NCI-H524 (cell line): ENCODE measurements around the gene AIF1L.
"Not testable (repeated sequence)": the region's sequence is repeated elsewhere in the genome, so short reads cannot be mapped to it uniquely, and the experiment has no call there.

ENCODE experiments used
- DNase-seq, 2 experiments: peaks; one replicate each; lab custom pipeline; 2025; lab: John Stamatoyannopoulos, UW

Gene AIF1L

DNA sequence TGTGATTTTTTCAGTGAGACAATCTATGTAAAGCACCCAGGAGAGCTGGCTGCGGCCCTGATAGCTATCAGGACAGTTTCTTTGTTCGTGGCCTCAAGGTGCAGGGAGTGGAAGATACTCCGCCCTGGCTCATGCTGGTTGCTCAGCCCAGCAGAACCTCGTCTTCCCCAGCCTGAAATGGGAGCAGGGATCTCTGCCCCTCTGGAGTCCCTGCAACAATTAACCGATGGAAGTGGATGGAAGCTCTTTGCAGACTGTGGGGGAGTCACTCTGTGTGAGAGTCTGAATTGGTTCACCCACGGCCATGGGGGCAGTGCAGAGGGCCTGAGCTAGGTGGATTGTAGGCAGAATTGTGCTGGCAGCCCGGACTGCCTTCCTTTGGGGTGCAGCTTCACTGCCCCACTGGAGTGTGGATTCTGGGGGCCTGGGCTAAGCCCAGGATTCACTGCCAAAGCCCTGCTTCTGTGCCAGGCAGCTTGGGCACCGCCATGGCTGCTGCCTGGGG, 2.8 kb downstream of the AIF1L start:
- DNase-seq, result no peak

DNA sequence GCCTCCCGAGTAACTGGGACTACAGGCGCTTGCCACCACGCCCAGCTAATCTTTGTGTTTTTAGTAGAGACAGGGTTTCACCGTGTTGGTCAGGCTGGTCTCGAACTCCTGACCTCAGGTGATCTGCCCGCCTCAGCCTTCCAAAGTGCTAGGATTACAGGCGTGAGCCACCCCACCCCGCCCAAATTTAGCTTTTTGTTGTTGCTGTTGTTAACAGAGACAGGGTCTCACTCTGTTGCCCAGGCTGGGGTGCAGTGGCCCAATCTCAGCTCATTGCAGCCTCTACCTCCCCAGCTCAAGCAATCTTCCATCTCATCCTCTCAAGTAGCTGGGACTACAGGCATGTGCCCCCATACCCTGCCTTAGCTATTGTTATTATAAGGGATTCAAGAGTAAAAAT, 3.5 kb downstream of the AIF1L start:
- not testable (repeated sequence) for DNase-seq

DNA sequence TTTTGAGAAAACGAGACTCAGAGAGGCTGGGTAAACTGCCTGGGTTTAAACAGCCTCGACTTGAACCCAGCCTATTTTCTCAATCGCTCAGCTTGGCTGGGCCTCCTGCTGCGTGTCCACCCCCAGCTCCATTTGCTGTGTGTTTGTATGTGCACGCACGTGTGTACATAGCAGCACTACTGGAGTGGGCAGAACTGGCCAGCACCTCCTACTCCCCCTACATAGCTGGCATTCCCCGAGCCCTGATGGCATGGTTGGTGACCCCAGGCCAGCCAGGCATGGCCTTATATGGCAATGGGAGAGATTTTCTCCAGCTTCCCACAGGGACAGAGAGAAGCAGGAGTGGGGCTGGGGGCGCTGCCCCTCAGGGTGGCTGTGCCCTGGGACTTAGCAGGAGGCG, 4.1 kb downstream of the AIF1L start:
- DNase-seq, result no peak

DNA sequence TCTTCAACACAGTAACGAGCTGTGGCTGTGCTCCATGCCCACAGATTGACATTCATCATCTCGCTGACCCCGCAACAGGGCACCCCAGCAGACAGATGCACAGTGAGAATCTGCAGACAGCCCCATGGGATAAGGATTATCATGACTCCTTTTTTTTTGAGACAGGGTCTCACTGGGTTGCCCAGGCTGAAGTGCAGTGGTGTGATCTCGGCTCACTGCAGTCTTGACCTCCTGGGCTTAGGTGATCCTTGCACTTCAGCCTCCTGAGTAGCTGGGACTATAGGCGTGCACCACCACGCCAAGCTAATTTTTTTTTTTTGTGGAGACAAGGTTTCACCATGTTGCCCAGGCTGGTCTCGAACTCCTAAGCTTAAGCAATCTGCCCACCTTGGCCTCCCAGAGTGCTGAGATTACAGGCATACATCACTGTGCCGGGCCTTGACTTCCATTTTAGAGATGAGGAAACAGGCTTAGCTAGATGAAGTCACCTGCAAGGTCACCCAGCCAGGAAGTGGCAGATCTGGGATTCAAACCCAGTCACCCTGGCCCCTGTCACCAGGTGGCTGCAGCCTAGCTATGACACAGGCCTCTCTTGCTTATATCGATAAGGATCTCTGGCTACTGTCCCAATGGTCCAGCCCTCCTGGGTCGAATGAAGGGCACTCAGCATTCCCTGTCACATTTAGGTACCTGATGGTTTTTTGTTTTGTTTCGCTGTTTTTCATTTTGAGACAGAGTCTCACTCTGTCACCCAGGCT, 5.1 kb downstream of the AIF1L start:
- DNase-seq, result no peak

DNA sequence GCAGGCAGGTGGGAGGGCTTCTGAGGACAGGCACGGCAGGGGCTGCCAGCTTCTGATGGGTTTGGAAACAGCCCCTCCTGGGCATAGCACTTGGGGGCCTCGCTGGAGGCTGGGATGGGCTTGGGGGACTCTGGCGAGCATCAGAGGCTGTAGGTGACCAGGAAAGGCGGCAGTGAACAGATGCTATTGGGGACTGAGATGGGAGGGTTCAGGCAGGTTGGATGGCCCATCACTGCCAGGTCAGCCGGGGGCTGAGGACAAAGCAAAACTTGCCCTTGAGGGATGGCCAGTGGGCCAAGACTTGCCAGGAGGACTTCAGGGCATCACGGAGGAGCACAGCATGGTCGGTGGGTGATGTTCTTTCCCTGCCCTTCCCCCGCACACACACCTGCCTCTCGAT, 6.7 kb downstream of the AIF1L start:
- DNase-seq, result no peak

- no peak for DNase-seq
Observed at GRCh38 chr9:131103535-131103934, 7.2 kb downstream of the AIF1L start.

DNA sequence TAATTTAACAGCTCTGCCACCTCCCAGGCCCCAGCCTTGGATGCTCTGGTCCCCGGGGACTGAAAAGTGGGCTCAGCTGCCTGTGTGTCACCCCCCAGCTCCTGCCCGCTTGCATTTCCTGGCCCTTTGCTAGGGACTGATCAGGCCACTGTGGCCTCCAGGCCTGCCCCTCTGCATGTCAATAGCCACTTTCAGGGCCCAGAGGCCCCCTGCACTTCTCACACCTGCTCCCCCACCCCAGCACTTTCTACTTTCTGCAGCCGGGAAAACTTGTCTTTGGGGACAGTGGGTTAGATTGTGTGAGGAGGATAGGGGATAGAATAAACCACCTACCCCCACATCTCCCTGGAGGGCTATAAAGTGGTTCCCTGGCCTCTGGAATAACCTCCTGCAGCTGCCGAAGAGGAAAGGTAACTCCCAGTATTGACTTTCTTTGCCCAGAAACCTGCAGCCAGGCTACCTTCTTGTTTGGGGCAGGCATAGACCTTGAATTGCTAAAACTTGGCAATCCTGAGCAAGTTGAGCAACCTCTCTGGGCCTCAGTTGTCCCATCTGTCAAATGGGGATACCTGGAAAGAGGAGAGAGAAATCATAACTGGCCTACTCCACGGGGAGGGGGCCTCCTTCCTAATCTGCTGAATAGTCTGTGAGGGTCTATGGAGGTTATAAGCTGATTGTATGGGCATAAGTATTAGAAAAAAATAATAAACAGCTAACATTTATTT, 7.8 kb downstream of the AIF1L start:
- DNase-seq, result no peak

DNA sequence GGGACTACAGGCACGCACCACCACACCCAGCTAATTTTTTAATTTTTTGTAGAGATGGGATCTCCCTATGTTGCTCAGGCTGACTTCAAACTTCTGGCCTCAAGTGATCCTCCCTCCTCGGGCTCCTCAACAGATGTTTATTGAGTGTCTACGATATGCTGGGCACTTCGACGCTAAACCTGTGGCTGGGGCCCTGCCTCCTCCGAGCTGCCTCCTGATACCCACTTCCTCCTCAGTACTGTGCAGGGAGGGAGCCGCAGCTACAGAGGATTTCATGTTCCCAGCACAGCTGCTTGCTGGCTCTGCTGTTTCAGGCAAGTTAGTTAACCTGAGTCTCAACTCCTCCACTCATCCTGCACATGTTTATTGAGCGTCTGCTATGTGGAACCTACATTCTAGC, 9.6 kb downstream of the AIF1L start:
- DNase-seq, result no peak

- DNase-seq, result no peak
Observed at GRCh38 chr9:131107760-131108159, 11.4 kb downstream of the AIF1L start.

DNA sequence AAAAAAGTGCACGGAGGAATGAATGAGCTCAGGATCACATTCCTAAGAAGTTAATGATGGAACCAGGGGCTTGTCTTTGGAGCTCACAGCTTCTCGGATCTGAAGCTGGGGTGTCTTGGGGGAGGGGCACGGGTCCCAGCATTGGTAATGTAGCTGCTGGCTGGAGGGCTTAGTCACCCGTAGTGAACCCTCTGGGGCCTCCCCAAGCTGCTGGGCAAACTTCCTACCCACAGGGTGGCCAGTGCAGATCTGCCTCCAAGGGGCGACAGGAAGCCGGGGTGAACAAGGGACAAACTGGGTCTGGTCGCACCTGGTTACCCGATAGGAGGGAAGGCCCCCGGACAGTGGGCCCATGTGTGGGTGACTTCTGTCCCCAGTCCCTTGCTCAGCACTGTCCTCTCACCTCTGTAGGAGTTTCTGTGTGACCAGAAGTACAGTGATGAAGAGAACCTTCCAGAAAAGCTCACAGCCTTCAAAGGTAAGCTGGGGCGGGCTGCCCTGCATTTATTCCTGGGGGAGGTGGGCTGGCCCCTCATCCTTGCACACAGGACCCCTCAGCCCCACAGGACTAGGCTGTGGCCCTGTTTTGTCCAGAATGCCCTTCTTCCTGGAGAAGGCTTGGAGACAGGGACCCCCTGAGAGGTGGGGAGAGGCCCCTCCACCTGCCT, 15.0 kb downstream of the AIF1L start:
- no peak for DNase-seq

GRCh38 chr9:131111854-131112311, 15.6 kb downstream of the AIF1L start:
- DNase-seq, result no peak

GRCh38 chr9:131112374-131113154, 16.2 kb downstream of the AIF1L start:
- no peak for DNase-seq

DNA sequence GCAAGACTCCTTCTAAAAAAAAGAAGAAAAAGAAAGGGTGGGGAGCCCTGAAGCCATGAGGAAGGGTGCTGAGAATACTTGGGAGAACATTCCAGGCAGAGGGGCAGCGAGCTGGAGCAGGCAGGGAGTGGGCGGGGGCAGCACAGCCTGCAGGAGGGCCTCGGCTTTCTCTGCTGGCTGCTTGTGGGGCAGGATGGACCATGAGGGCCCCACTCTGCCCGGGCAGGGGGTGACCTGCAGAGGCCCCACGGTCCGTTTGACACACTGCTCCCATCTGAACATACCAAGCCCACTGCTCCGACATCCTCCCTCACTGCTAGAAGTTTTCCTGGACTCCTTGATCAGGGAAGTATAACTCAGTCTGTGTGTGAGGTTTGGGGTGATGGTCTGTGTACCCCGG, 17.3 kb downstream of the AIF1L start:
- DNase-seq, result no peak

- DNase-seq, result no peak
Observed at GRCh38 chr9:131114084-131114535, 17.8 kb downstream of the AIF1L start.

GRCh38 chr9:131115360-131115742, 19.0 kb downstream of the AIF1L start:
- DNase-seq, result not testable (repeated sequence)

- no peak for DNase-seq
Observed at GRCh38 chr9:131116281-131117120, 20.2 kb downstream of the AIF1L start.

GRCh38 chr9:131117121-131117761, 20.9 kb downstream of the AIF1L start:
- no peak for DNase-seq

- DNase-seq, result no peak
Observed at GRCh38 chr9:131117762-131118145, 21.4 kb downstream of the AIF1L start.

DNA sequence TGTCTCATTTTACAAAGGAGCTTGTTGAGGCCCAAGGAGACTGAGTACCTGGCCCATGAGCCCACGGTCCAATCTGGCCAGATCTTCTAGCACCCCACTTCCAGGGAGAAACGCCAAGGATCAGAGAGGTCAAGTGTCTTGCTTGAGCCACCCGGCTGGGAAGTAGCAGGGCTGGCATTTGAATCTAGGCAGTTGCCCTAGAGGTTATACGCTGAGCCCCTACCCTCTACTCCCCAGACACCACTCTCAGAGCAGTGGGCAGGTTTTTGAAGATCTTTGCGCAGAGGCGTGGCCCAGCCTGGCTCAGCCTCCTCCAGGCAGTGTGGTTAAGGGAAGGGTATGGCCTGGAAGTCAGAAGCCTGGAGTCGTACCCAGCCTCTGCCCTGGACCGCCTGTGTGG, 23.3 kb downstream of the AIF1L start:
- no peak for DNase-seq

DNA sequence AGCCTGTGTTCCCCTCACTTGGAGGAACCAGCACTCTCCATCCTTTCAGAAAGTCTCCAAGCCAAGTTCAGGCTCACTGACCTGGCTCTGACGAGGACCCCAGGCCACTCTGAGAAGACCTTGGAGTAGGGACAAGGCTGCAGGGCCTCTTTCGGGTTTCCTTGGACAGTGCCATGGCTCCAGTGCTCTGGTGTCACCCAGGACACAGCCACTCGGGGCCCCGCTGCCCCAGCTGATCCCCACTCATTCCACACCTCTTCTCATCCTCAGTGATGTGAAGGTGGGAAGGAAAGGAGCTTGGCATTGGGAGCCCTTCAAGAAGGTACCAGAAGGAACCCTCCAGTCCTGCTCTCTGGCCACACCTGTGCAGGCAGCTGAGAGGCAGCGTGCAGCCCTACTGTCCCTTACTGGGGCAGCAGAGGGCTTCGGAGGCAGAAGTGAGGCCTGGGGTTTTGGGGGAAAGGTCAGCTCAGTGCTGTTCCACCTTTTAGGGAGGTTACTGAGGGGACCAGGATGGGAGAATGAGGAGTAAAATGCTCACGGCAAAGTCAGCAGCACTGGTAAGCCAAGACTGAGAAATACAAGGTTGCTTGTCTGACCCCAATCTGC, 24.4 kb downstream of the AIF1L start:
- DNase-seq, result no peak
